HCT116 (cell line): Measurements from ENCODE around the gene ZHX3.

ENCODE experiments used
- CEBPB ChIP-seq: IDR thresholded peaks from 2 replicates; pipeline ENCODE4 v1.6.1; 2012; ENCODE audit warnings: low read depth
- CTCF ChIP-seq, 3 experiments: fragments of 200-600 bp in 1 of 3; sonication (generic) in 1 of 3; IDR thresholded peaks in 2 of 3; conservative IDR thresholded peaks in 1 of 3; 2 replicates each; pipeline ENCODE4 v1.5.1; 2012 to 2017; ENCODE audit warnings: low read depth in 2 of 3, low read length in 2 of 3, antibody characterized with exemption in 1 of 3, borderline replicate concordance in 1 of 3, control low read depth in 1 of 3, mild to moderate bottlenecking in 1 of 3, mixed read lengths in 1 of 3, mixed run types in 1 of 3, moderate library complexity in 1 of 3; ENCODE audit not compliant: insufficient read depth in 1 of 3
- ELF1 ChIP-seq: IDR thresholded peaks from 2 replicates; pipeline ENCODE4 v1.6.1; 2012; ENCODE audit warnings: low read depth, borderline replicate concordance
- EZH2 ChIP-seq: fragments of 200-600 bp; sonication (generic); IDR thresholded peaks from 2 replicates; pipeline ENCODE4 v1.6.1; 2017; ENCODE audit warnings: antibody characterized with exemption, mixed run types
- EZH2phosphoT487 ChIP-seq: fragments of 200-600 bp; IDR thresholded peaks from 2 replicates; pipeline ENCODE4 v1.6.1; 2018; ENCODE audit warnings: antibody characterized with exemption, borderline replicate concordance
- POLR2A ChIP-seq: IDR thresholded peaks from 2 replicates; pipeline ENCODE4 v1.7.0; 2011; ENCODE audit warnings: borderline replicate concordance; ENCODE audit not compliant: insufficient read depth, insufficient read length; ENCODE audit errors: extremely low read depth
- POLR2AphosphoS5 ChIP-seq: IDR thresholded peaks from 2 replicates; pipeline ENCODE4 v1.6.1; 2011; ENCODE audit warnings: mild to moderate bottlenecking, low read depth, low read length, moderate library complexity
- RAD21 ChIP-seq: IDR thresholded peaks from 2 replicates; pipeline ENCODE4 v1.6.1; 2012; ENCODE audit warnings: low read depth, mild to moderate bottlenecking
- TCF7L2 ChIP-seq: IDR thresholded peaks from 2 replicates; pipeline ENCODE4 v1.7.0; 2011; ENCODE audit warnings: borderline replicate concordance, inconsistent platforms; ENCODE audit not compliant: insufficient read depth, insufficient read length; ENCODE audit errors: extremely low read depth
- YY1 ChIP-seq: IDR thresholded peaks from 2 replicates; pipeline ENCODE4 v1.6.1; 2011; ENCODE audit warnings: low read length, low read depth, moderate library complexity, mild to moderate bottlenecking; ENCODE audit not compliant: insufficient replicate concordance; ENCODE audit errors: extremely low read depth
- ZBTB33 ChIP-seq: IDR thresholded peaks from 2 replicates; pipeline ENCODE4 v1.6.1; 2011; ENCODE audit warnings: mild to moderate bottlenecking, low read length, moderate library complexity; ENCODE audit not compliant: insufficient replicate concordance; ENCODE audit errors: extremely low read depth
- ZFX ChIP-seq: fragments of 450-650 bp; IDR thresholded peaks from 2 replicates; pipeline ENCODE4 v1.6.1; 2017
- TF ChIP-seq, protein P1 (sequence below): IDR thresholded peaks from 2 replicates; pipeline ENCODE4 v1.6.1; 2012
- TF ChIP-seq, protein P2 (sequence below): IDR thresholded peaks from 2 replicates; pipeline ENCODE4 v1.6.1; 2012

GRCh38 chr20:41348430-41349172 is 31.1 kb upstream of the ZHX3 start:
- TF ChIP-seq CTCF (IDR thresholded peaks at IDR 0.05 in 2 of 3, conservative IDR thresholded peaks at IDR 0.05 in 1 of 3; ENCODE audit: borderline replicate concordance in 1 of 3, insufficient read depth in 1 of 3, low read depth in 2 of 3, low read length in 2 of 3) (no peak), POLR2A (no peak), POLR2AphosphoS5 (no peak), ZBTB33 (no peak), YY1 (no peak), RAD21 (no peak), ELF1 (no peak), ZFX (no peak), TCF7L2 (no peak), CEBPB (no peak), EZH2 (no peak), EZH2phosphoT487 (no peak)
- TF ChIP-seq, protein P1, sequence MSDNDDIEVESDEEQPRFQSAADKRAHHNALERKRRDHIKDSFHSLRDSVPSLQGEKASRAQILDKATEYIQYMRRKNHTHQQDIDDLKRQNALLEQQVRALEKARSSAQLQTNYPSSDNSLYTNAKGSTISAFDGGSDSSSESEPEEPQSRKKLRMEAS: no peak
- TF ChIP-seq, protein P2, sequence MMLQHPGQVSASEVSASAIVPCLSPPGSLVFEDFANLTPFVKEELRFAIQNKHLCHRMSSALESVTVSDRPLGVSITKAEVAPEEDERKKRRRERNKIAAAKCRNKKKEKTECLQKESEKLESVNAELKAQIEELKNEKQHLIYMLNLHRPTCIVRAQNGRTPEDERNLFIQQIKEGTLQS: no peak
